Measurements from ENCODE around the gene YTHDF2.

GRCh38 chr1:28804071-28804470 is 67.3 kb downstream of the YTHDF2 start:
- TF ChIP-seq CTCF (IDR thresholded peaks at IDR 0.05) (no peak), EZH2 (IDR thresholded peaks at IDR 0.05; ENCODE audit: borderline replicate concordance, insufficient read depth, low read depth, low read length, poor library complexity, severe bottlenecking) (no peak)

Measured in B cell (primary cell).